T-helper 1 cell treated with Interleukin-12 subunit alpha and Interleukin-12 subunit beta and Interleukin-4 antibody, amounts not matched to agents 30 ng/mL and 1 ng/mL, for 36 hours (primary cell): ENCODE measurements around the gene FILIP1. TPM values are rescaled to one million over a fixed set of nuclear protein-coding genes. Genes with fewer than 3 reads are reported as not detected.

ENCODE experiments used
- intact Hi-C: fragments of 100-400 bp; cut with micrococcal nuclease; formaldehyde crosslinking; loops from one replicate; pipeline ENCODE4 v1.15.1; 2024
- total RNA-seq: library from RNA; stranded (reverse); gene quantifications from 2 replicates; pipeline ENCODE4 v1.2.3, GENCODE V29; 2022

Gene FILIP1
- total RNA-seq, 1 donor from 2014 or later: not detected

- intact Hi-C loops: no loop called here
Observed at GRCh38 chr6:75268988-75269354, 224.6 kb downstream of the FILIP1 start.

DNA sequence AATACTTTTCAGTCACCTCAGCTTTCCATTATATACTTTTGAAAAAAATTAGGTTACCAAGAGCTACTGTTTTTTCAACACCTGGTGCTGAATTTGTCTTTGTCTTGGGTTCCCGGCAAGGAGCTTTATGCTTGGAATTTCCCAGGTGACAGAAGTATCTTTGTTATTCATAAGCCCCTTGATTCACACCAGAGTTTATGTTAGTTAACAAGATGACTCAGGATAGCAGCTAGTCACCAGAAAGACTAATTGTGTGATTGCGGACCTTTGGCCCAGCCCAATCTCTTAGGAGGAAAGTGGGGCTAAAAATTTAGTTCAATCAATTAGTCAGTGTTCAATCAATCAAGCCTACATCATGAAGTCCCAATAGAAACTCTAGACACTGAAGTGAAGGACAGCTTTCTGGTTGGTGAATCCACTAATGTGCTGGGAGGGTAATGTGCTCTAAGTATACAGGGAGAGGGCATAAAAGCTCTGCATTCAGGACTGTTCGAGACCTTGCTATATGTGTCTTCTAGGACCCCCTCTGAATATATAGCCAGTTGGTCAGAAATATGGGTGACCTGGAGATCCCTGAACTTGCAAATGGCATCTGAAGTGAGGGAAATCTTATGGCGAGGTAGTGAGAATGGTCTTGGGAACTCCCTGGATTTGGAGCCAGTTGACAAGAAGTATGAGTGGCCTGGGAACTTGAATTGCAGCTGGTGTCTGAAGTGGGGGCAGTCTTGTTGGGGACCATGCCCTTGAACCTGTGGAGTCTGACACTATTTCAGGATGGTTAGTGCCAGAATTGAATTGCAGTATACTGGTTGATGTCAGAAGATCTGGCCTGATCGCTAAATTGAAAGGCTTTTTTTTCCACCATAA, 225.2 kb downstream of the FILIP1 start:
- intact Hi-C loops: no loop called here

DNA sequence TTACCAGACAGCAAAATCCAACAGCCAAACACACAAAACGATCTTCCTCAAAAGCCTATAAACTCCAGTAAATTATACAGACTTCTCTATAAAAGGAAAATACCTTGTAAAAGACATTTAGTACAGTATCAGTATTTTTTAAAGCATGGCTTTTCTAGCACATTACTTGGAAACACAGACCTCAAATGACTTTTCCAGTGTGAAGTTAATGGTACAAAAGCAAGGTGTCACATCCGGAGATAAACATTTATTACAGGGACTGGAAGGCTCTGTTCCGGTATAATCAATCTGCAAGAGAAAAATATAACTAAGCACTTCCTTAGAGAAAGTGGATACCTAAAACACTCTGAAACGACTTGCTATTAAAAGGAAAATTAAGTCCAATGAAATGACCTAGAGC, 226.1 kb downstream of the FILIP1 start:
- intact Hi-C loops: loop anchor here (2.0 kb wide), 1 partner anchor 23 kb away; no protein-coding TSS in a partner anchor

DNA sequence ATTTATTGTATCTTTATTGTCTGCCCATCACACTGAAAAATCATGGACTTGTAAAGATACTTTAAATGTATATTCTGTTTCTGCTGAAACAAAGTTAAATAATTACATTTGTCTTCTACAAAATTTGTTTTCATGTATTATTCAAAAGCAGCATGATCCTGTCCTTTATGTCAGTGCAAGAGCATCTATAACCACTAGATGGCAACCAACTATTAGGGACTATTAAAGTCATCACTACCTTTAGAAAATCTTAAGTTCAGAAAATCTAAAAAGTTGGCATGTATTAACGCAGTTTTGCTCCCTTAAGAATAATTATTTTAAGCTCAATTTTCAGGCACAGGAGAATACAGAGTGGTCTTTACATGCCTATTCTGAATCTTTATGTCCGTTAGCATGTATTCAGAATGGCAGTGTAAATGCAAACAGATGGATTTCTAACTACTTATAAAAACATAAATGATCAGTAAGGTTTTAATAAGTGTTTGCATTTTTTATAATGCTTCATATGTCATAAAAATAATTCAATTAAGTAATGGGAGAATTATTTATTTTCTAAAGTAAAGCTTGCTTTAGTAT, 226.8 kb downstream of the FILIP1 start:
- intact Hi-C loops: loop anchor here (1.0 to 2.0 kb wide), 4 partner anchors 18 to 259 kb away; no protein-coding TSS in a partner anchor

DNA sequence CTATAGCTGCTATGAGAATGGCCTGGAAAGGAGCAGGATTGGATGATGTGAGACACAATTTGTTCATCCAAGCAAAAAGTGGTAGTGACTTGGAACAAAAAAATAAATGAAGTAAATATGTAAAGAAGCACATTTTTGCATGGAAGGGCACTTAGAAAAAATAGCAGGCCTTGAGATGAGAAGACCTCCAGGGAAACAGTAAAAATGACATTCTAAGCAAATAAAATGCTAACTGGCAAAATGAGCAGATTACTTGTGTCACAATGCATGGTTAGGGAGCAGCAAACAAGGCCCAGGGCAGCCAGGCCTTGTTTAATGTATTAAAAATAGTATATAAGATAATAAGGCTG, 230.2 kb downstream of the FILIP1 start:
- intact Hi-C loops: no loop called here

- intact Hi-C loops: no loop called here
Observed at GRCh38 chr6:75262716-75263400, 230.7 kb downstream of the FILIP1 start.

DNA sequence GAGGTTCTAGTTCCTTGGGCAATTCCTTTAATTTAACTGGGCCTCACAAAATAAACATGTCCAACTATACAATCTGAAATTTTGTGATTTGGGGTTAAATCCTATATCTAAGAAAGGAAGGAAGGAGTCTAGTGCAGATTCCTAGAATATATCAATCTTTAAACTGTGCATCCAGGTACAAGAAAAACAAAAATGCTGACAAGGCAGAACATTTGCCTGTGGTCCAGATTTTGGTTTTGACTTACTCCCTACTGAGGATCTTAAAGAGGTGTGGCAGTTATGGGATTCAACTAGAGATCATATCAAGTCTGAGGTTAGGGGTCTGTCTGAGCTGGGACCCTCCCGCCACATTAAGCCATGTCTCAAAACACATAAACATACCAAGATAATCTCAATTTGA, 232.3 kb downstream of the FILIP1 start:
- intact Hi-C loops: no loop called here

- intact Hi-C loops: loop anchor here (2.0 kb wide), 1 partner anchor 13 kb away; no protein-coding TSS in a partner anchor
Observed at GRCh38 chr6:75257343-75258087, 236.1 kb downstream of the FILIP1 start.

DNA sequence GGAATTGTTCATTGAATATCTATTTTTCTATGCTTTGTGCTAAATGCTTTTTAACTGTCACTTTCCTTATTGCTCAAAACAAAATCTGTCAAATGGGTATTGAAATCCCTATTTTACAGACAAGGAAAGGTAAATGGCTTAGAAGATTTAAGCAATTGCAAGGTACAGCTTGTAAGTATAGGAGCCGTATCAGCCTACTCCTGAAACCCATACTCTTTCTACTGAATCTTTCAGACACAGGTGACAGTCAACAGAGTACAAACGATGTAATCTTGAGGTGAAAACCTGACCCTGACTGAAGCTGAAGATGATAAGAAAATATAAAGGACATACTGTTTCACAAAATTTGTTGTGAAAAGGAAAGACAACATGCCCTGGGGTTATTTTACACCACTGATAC, 243.0 kb downstream of the FILIP1 start:
- intact Hi-C loops: no loop called here

- intact Hi-C loops: loop anchor here (10.0 kb wide), 1 partner anchor 1795 kb away; the partner anchor contains the start of gene CGAS
Observed at GRCh38 chr6:75249837-75250236, 243.8 kb downstream of the FILIP1 start.

DNA sequence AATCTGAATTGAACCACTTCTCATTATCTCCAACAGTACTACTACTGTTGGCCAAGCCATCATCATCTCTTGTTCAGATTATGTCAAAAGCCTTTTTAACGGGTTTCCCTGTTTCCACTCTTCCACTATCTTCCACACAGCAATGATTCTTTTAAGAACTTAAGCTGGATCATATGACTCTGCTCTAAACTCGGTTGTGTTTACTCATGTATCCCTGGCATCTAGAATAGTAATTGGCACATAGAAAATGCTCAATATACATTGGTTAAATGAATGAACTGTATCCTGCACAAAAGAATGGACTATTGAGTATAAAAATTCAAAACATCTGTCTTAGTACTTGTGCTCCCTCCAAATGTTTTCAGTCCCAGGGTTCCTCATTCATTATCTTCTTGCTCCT, 247.2 kb downstream of the FILIP1 start:
- intact Hi-C loops: loop anchor here (10.0 kb wide), 1 partner anchor 1792 kb away; the partner anchor contains the start of gene CGAS

GRCh38 chr6:75244063-75244584, 249.5 kb downstream of the FILIP1 start:
- intact Hi-C loops: loop anchor here (2.0 to 10.0 kb wide), 3 partner anchors 15 to 1789 kb away; partner anchors contain the start of gene CGAS

DNA sequence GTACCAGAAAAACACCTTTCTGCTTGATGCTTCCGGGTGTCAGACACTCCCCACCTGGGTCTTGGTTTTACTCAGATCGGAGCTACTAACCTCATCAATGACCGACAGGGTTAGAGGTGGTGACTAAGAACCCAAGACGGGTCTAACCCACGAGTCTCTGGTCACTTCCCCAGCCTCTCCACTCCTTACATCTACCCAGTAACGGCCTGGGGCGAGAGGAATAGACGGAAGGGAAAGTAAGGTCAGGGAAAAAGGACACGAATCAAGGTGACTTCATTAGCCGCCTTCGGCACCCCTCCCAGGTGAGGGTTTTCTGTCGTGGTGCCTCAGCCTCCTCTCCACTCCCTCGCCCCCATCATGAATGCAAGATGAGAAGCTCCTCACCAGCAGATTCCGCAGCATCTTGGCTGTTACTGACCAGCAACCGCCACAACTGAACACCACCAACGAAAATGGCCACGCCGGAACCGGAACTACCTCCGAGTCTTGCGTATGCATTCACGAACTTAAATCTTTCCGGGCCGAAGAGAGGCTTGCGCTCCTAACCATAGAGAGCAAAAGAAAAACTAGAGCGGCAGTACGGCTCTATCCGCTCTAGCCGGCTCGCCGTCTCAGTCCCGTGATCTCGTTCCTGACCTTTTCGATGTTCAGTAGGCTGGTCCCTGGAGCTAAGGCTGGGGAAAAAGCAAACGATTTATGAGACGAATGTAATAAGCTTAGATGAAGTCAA, 250.1 kb downstream of the FILIP1 start, which contains the start of gene COX7A2:
COX7A2 (minus strand) TSS at position 469 of the 730 bp plus-strand sequence; CDS start at position 402, 67 bp downstream.
- intact Hi-C loops: loop anchor here (1.0 to 10.0 kb wide), 12 partner anchors 15 to 1789 kb away; partner anchors contain the start of genes CGAS, EEF1A1, SENP6 and TMEM30A

Other genes with a start within 250 kb of the FILIP1 start
- 423 and 440 TPM in 2 replicates for gene COX7A2, start 250.0 kb downstream of the FILIP1 start, total RNA-seq
- gene TMEM30A, start 209.0 kb downstream of the FILIP1 start, total RNA-seq: 112 and 117 TPM in 2 replicates
- gene SENP6, start 108.1 kb upstream of the FILIP1 start, total RNA-seq: 79.9 and 93.6 TPM in 2 replicates